ENCODE measurements around the gene SLC2A5.
"Not testable (repeated sequence)": the region's sequence is repeated elsewhere in the genome, so short reads cannot be mapped to it uniquely, and the experiment has no call there.

Gene SLC2A5

DNA sequence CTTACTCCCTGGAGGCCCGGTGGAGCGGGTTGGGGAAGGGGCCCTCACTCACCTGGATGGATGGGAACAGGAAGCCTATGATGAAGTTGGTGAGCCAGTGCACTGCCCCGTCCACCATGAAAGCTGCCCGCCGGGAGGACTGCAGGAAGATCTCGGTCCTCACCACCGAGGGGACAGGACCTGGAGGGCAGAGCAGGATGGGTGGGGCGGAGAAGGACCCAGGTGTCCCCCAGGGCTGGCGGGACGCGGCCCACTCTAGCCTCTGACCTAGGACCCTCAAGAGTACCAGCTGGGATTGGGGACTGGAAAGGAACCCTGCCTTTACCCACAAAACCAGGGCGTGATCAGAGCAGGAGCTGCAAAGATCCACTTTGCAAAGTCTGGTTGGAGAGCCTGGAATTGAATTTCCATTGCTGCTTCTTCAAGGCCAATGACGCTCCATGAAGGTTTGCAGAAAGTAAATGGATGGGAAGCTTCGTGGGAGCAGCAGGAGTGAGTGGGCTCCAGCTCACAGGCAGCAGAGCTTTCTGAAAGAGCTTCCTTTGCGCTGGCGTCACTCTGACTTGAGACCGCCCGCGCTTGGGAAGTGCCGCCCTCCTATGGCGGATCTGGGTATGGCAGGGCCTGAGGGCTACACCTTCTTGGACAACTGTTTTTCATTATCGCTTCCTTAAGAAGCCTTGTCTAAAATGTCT is 64.6 kb downstream of the SLC2A5 start:
- peak; percentile 74 to 78 for DNase-seq

- no peak for DNase-seq
Observed at GRCh38 chr1:9004031-9004699, 65.3 kb downstream of the SLC2A5 start.

DNA sequence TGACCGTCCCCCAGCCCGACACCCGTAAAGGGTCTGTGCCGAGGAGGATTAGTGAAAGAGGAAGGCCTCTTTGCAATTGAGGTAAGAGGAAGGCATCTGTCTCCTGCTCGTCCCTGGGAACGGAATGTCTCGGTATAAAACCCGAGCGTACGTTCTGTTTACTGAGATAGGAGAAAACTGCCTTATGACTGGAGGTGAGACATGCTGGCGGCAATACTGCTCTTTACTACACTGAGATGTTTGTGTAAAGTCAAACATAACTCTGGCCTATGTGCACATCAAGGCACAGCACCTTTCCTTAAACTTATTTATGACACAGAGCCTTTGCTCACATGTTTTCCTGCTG is 67.2 kb downstream of the SLC2A5 start:
- not testable (repeated sequence) for DNase-seq

- not testable (repeated sequence) for DNase-seq
Observed at GRCh38 chr1:9001534-9002214, 67.8 kb downstream of the SLC2A5 start.

DNA sequence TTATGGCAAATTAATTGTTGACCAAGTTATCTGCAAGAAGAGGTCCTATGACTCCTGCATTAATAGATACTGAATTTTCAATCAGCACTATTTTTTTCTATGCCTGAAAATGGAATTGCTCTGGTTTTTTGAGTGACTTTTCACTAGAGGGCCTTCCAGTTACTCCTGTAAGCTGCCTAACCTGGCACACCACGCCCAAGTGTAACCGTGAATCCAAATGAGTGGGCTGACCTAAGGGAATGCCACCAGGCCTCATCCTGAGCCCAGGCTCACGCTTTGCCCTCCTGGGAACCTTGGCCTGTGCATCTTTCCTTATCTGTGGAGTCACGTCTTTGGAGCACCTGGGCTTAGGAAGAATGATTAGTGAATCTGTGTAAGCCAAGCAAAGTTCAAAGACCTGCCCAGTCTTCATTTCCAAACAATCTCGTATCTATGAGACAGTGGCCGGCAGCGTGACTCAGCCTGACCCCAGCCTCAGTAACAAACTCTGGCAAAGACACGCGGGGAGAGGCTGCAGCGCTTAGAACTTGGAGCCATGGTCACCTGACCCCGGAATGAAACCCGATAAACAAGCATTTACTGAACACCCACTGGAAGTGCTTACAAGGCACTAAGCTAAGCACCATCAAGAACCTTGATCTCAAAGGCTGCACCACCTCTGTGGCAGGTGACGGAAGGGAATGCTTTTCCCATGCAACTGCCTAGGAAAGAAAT is 75.3 kb downstream of the SLC2A5 start:
- not testable (repeated sequence) for DNase-seq

DNA sequence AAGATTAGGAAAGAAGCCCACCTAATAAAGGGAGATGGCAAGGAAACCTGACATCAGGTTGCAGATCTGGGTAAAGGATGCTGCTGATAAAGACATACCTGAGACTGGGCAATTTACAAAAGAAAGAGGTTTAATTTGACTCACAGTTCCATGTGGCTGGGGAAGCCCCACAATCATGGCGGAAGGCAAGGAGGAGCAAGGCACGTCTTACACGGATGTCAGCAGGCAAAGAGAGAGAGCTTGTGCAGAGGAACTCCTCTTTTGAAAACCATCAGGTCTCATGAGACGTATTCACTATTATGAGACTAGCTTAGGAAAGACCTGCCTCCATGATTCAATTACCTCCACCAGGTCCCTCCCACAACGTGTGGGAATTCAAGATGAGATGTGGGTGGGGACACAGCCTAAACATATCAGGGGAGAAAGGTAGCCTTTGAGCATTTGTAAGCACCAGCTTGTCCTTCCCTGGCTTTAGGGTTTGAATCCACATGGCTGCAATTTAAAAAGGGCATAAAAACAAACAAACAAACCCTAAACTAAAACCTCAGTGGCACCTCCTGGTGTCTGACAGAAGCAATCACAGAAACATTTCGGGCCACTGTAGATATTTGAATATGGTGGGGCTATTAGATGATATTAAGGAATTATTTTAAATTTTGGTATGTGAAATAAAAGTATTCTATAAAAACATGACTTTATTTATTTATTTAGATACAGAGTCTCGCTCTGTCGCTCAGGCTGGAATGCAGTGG is 76.3 kb downstream of the SLC2A5 start:
- DNase-seq: no peak

DNA sequence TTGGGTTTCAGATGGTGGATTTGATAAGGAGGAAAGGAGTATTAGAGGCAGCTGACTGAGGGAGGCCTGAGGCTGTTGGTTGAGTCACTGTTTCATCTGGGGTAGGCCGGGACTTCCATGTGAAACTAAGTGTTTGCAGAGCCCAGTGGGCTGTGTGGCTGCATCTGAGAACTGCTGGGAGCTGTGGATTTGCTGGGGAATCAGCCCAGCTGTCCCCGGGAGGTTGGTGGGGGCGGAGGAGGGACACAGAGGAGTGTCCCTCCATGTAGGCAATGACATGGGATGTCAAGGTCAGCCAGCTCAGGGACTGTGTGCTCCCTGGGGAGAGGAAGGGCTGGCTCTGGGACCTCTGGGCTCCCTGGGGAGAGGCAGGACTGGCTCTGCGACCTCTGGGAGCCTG is 79.6 kb downstream of the SLC2A5 start:
- DNase-seq: no peak

- no peak for DNase-seq
Observed at GRCh38 chr1:8989061-8989460, 80.4 kb downstream of the SLC2A5 start.

- no peak for DNase-seq
Observed at GRCh38 chr1:8988618-8988967, 80.8 kb downstream of the SLC2A5 start.

GRCh38 chr1:8987881-8988617 is 81.4 kb downstream of the SLC2A5 start:
- peak; percentile 60 to 68 for DNase-seq

DNA sequence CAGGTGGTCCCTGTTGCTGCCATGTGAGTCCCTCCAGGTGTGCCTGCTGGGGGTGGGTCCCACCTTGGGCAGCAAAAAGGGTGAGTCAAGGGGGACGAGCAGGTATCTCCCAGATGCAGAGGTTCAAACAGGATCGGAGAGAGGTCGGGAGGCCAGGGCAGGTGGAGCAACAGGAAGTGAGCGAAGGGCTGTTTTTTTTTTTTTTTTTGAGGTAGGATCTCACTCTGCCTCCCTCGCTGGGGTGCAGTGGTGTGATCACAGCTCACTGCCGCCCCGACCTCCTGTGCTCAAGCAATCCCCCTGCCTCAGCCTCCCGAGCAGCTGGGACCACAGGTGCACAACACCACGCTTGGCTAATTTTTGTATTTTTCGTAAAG is 82.6 kb downstream of the SLC2A5 start:
- no peak for DNase-seq

DNA sequence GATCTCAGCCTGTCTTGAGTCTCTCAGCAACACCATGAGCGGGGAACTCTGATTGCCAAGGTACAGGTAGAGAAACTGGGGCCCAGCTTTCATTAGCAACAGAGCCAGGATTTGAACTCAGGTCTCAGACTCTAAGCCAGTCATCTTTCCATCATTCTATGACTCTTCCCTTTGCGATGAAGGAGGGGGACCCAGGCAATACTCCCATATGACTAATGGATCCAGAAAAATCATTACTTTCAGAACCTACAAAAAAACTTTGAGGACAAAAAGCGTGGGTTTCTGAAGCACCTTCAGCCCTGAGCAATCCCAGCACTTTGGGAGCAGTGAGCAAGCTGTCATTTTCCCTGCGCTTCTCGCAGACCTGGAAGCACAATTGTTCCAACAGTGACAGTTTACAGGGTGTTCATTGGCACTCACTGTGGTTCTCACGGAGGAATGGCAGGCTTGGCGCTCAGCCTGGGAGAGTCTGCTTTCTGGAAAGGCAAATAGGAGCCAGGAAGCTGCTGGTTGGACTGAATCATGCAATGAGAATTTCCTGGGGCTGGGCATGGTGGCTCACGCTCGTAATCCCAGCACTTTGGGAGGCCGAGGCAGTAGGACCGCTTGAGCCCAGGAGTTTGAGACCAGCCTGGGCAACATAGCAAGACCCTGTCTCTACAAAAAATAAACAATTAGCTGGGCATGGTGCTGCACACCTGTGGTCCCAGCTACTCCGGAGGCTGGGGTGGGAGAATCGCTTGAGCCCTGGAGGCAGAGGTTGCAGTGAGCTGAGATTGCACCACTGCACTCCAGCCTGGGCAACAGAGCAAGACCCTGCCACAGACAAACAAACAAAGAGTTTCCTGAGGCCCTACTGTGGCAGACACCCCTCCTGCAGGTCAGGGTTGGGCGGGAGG is 83.3 kb downstream of the SLC2A5 start:
- no peak for DNase-seq

Measured in CD4-positive, alpha-beta T cell treated with Interleukin-4 for 1 hour (primary cell).